ENCODE results near the gene NR6A1. TPM values are rescaled to one million over a fixed set of nuclear protein-coding genes. Genes with fewer than 3 reads are reported as not detected.

Gene NR6A1
- total and polyA plus RNA-seq, 2 of the 13 experiments (the other 11 are each of a cell fraction or from before 2014, with no cell fraction given), result 28.1 to 31.5 TPM

GRCh38 chr9:124739360-124739759, 31.8 kb downstream of the NR6A1 start:
- BruUV-seq (replicated peaks), result no TSS peak
- no peak for FAIRE-seq
- CTCF ChIA-PET (ENCODE audit: low intra/inter-chr PET ratio, low total read pairs), result no interaction called here
- TF ChIP-seq TEAD2 (CRISPR knock-in tag; IDR thresholded peaks at IDR 0.05) (no peak), MLX (CRISPR knock-in tag; IDR thresholded peaks at IDR 0.05) (no peak), RELA (CRISPR knock-in tag; IDR thresholded peaks at IDR 0.05) (no peak), RCOR2 (CRISPR knock-in tag; IDR thresholded peaks at IDR 0.05) (peak; percentile 75), ZFP37 (CRISPR knock-in tag; IDR thresholded peaks at IDR 0.05; ENCODE audit: borderline replicate concordance) (no peak), ZNF605 (CRISPR knock-in tag; IDR thresholded peaks at IDR 0.05) (no peak), MIER2 (CRISPR knock-in tag; IDR thresholded peaks at IDR 0.05) (no peak), THAP8 (CRISPR knock-in tag; IDR thresholded peaks at IDR 0.05; ENCODE audit: borderline replicate concordance) (no peak), POGZ (CRISPR knock-in tag; IDR thresholded peaks at IDR 0.05) (peak; percentile 64), MLLT10 (CRISPR knock-in tag; IDR thresholded peaks at IDR 0.05) (no peak), NR1H2 (CRISPR knock-in tag; IDR thresholded peaks at IDR 0.05; ENCODE audit: borderline replicate concordance, low read depth) (no peak), ZMYM4 (CRISPR knock-in tag; IDR thresholded peaks at IDR 0.05) (peak; percentile 55; the same call in 1 of the 2 replicates), ZBTB38 (CRISPR knock-in tag; IDR thresholded peaks at IDR 0.05) (no peak), ZNF432 (CRISPR knock-in tag; IDR thresholded peaks at IDR 0.05; ENCODE audit: borderline replicate concordance) (no peak), ZNF724P (CRISPR knock-in tag; IDR thresholded peaks at IDR 0.05; ENCODE audit: borderline replicate concordance) (no peak), ZNF513 (CRISPR knock-in tag; conservative IDR thresholded peaks at IDR 0.05) (no peak), ZNF251 (CRISPR knock-in tag; IDR thresholded peaks at IDR 0.05) (no peak), DZIP1 (CRISPR knock-in tag; IDR thresholded peaks at IDR 0.05) (no peak), NFYC (CRISPR knock-in tag; IDR thresholded peaks at IDR 0.05) (no peak), ADNP (CRISPR knock-in tag; IDR thresholded peaks at IDR 0.05) (0 out of 2 replicates have a peak, but pooled peaks have one; percentile 43), ZNF460 (CRISPR knock-in tag; IDR thresholded peaks at IDR 0.05; ENCODE audit: borderline replicate concordance) (peak; percentile 97), GATAD1 (CRISPR knock-in tag; IDR thresholded peaks at IDR 0.05) (no peak), MAX (IDR thresholded peaks at IDR 0.05) (no peak)

More at GRCh38 chr9:124739360-124739759, 31.8 kb downstream of the NR6A1 start:
- intact Hi-C loops (cut with micrococcal nuclease; ENCODE audit: unreplicated experiment), result no loop called here
- Histone ChIP-seq H3K9me3 (ENCODE audit: low read length) (peaks cover 4% of the 10 kb centered on the region; the same call in 1 of the 2 replicates), H3K4me1 (ENCODE audit: insufficient read depth, low read length) (peaks cover 30% of the 10 kb centered on the region), H3K36me3 (replicated peaks in 1 of 2; ENCODE audit: control insufficient read depth in 1 of 2, insufficient read depth in 2 of 2, low read length in 2 of 2) (no peaks in the 10 kb centered on the region; a peak in 2 of 5 replicates), H3K4me3 (replicated peaks in 1 of 3; ENCODE audit: insufficient read depth in 1 of 3, low read depth in 2 of 3, low read length in 3 of 3) (no peak overlapping the region), H3K27me3 (ENCODE audit: control insufficient read depth in 1 of 2, insufficient read depth in 2 of 2, low read length in 2 of 2) (no peaks in the 10 kb centered on the region; a peak in 1 of 5 replicates), H3K27ac (ENCODE audit: extremely low read length, insufficient read depth, low read length) (no peak overlapping the region), H3K4me2 (ENCODE audit: low read depth, low read length) (no peak overlapping the region), H3K9ac (ENCODE audit: insufficient read depth, low read depth, low read length) (no peak overlapping the region), H2AFZ (ENCODE audit: low read length) (no peak overlapping the region), H3K79me2 (ENCODE audit: insufficient read depth, low read length) (peaks cover 32% of the 10 kb centered on the region), H4K20me1 (ENCODE audit: insufficient read depth, low read length) (no peaks in the 10 kb centered on the region)
- DNase-seq (ENCODE audit: low spot score) (no peak), ATAC-seq (no peak)
- POLR2A ChIA-PET, result no interaction called here
- in situ Hi-C loops (cut with HindIII; ENCODE audit: extremely low pct_ligation_motif_present, low pct_unique_long_range_greater_than_20kb), result no loop called here
- 50% methylated on average over 2 of the region's 2 CpGs for WGBS (ENCODE audit: low lambda C conversion rate)
